Heart right ventricle (tissue), 16 donors: ENCODE measurements around the gene GAA. TPM values are rescaled to one million over a fixed set of nuclear protein-coding genes. Genes with fewer than 3 reads are reported as not detected.

ENCODE experiments used
- ATAC-seq, 8 donors: fragments of 200-7000 bp; cut with Tn5 transposase; one replicate each; pipeline ENCODE4 v1.9.1; 2020; ENCODE audit warnings: mild to moderate bottlenecking in 8 of 8, moderate library complexity in 8 of 8, moderate number of reproducible peaks in 1 of 8
- DNase-seq, 2 donors: peaks; one replicate each; pipeline ENCODE4 v3.0.0-alpha.2; 2020
- H3K27ac ChIP-seq, 10 donors: fragments of 200-600 bp; sonication (generic) in 2 of 10; one replicate each; pipeline versions ENCODE4 v1.5.0 to v1.8.0; 2020 to 2022; ENCODE audit warnings: mild to moderate bottlenecking in 3 of 10
- H3K27me3 ChIP-seq, 7 donors: fragments of 200-600 bp; one replicate each; pipeline ENCODE4 v1.8.0; 2021 to 2022; ENCODE audit warnings: mild to moderate bottlenecking in 2 of 7
- H3K36me3 ChIP-seq, 9 donors: fragments of 200-600 bp; sonication (generic) in 1 of 9; one replicate each; pipeline versions ENCODE4 v1.5.0 to v1.8.0; 2020 to 2022; ENCODE audit warnings: mild to moderate bottlenecking in 2 of 9
- H3K4me1 ChIP-seq, 9 donors: fragments of 200-600 bp; sonication (generic) in 1 of 9; one replicate each; pipeline versions ENCODE4 v1.5.0 to v1.8.0; 2020 to 2022; ENCODE audit warnings: mild to moderate bottlenecking in 4 of 9
- H3K4me3 ChIP-seq, 10 donors: fragments of 200-600 bp; sonication (generic) in 2 of 10; one replicate each; pipeline versions ENCODE4 v1.5.0 to v1.8.0; 2020 to 2022; ENCODE audit warnings: mild to moderate bottlenecking in 7 of 10, moderate library complexity in 2 of 10
- H3K9me3 ChIP-seq, 11 donors: fragments of 200-600 bp in 10 of 11; sonication (generic) in 2 of 11; one replicate each; pipeline versions ENCODE4 v1.5.0 to v1.8.0; 2013 to 2022; ENCODE audit warnings: mild to moderate bottlenecking in 2 of 11, control low read depth in 1 of 11, moderate library complexity in 1 of 11
- WGBS, 2 donors: extraction: QIAGEN DNeasy Blood & Tissue Kit; methylation state at CpG; one replicate each; pipeline ENCODE4 v1.1.7; 2013; ENCODE audit warnings: inconsistent platforms in 1 of 2; 5-methylcytosine and 5-hydroxymethylcytosine counted together
- intact Hi-C, 10 donors: fragments of 100-400 bp; cut with DNase I; formaldehyde crosslinking; loops; one replicate each; pipeline versions ENCODE4 v1.11.1 to v1.14.2; 2022
- long read RNA-seq, 3 donors: library from polyadenylated mRNA; unstranded; transcript quantifications; one replicate each; pipeline ENCODE4 v2.0.0, GENCODE V29; 2020 to 2021
- polyA plus RNA-seq, 2 donors: library from polyadenylated mRNA; stranded (reverse); fragments of 200-250 nt; gene quantifications; one replicate each; pipeline ENCODE4 v1.2.3, GENCODE V29; 2013
- total RNA-seq, 10 donors: library from RNA; stranded (reverse); fragmentation: NEBNext Ultra II Directional in 3 of 10; extraction: Animal tissue kit (Norgen Biotek cat#: 25700) in 3 of 10; gene quantifications; one replicate each; pipeline versions ENCODE4 v1.2.1 to v1.2.4, GENCODE V29; 2021 to 2023
- TF ChIP-seq, protein P1 (sequence below), 9 donors: fragments of 200-600 bp; sonication (generic) in 2 of 9; IDR thresholded peaks; one replicate each; pipeline versions ENCODE4 v1.5.0 to v1.8.0; 2021 to 2022; ENCODE audit warnings: antibody characterized with exemption in 9 of 9, mild to moderate bottlenecking in 5 of 9, moderate library complexity in 1 of 9
- donor health status: Arrhythmogenic right ventricular cardiomyopathy.
- donor health status: ischemic (EF 13 %, LVEDD 7.1; RV severe dilation, severe dysfunction).
- donor health status: healthy with polysubstance abuse.
- donor health status: DM: no; HTN: yes; CAD: no.
- donor health status: DM: no; HTN: no; CAD: no.
- donor health status: ischemic (EF 25% LVEDD 6.9; RV normal size, moderate dysfunction).
- donor health status: ischemic (EF 25% LVEDD 5.7; RV mildly dilated, moderate dysfunction).
- donor health status: healthy.
- donor health status: DM: yes; HTN: yes; CAD: no.
- donor health status: Ischemic cardiomyopathy.
- donor health status: ischemic (EF 35%, LVEDD 5.7; RV mildly dilated, moderate dysfunction).
- donor health status: nonischemic (EF 11% LVEDD 7.7; RV severe dilation, severe dysfunction).
- donor health status: DM: yes; HTN: yes; CAD: no.
- donor health status: PGD.
- donor health status: ischemic (EF 29% LVEDD 5.4; RV normal size, mild dysfunction).
- donor health status: nonischemic (EF 23%, LVEDD 6.1; RV moderate dilation, normal function).

GAA gene
- 10 to 100 TPM; 29.6 to 67.7 (median 52.1) TPM for total RNA-seq
- 10 to 100 TPM; 26.4 to 41.0 TPM for polyA plus RNA-seq
- long read RNA-seq, donor 1, transcript GAA-207 (5 exons, 756 nt), result minor isoform, 8 of 173 reads
- long read RNA-seq, donor 1, transcript GAA-202 (21 exons, 3,549 nt), result major isoform, 28 of 173 reads
- long read RNA-seq, donor 1, partial matches to known transcripts, result 86 of 173 reads
- long read RNA-seq, donor 1, other reads (novel, unspliced or antisense), result 49 of 173 reads
- long read RNA-seq, donor 2, transcript GAA-202 (21 exons, 3,549 nt), result major isoform, 28 of 228 reads
- long read RNA-seq, donor 2, transcript GAA-207 (5 exons, 756 nt), result minor isoform, 5 of 228 reads
- long read RNA-seq, donor 2, transcript GAA-201 (20 exons, 3,626 nt), result minor isoform, 5 of 228 reads
- long read RNA-seq, donor 2, partial matches to known transcripts, result 140 of 228 reads
- long read RNA-seq, donor 2, other reads (novel, unspliced or antisense), result 50 of 228 reads
- long read RNA-seq, donor 3, transcript GAA-202 (21 exons, 3,549 nt), result major isoform, 37 of 404 reads
- long read RNA-seq, donor 3, transcript GAA-201 (20 exons, 3,626 nt), result minor isoform, 6 of 404 reads
- long read RNA-seq, donor 3, partial matches to known transcripts, result 306 of 404 reads
- long read RNA-seq, donor 3, other reads (novel, unspliced or antisense), result 53 of 404 reads

DNA sequence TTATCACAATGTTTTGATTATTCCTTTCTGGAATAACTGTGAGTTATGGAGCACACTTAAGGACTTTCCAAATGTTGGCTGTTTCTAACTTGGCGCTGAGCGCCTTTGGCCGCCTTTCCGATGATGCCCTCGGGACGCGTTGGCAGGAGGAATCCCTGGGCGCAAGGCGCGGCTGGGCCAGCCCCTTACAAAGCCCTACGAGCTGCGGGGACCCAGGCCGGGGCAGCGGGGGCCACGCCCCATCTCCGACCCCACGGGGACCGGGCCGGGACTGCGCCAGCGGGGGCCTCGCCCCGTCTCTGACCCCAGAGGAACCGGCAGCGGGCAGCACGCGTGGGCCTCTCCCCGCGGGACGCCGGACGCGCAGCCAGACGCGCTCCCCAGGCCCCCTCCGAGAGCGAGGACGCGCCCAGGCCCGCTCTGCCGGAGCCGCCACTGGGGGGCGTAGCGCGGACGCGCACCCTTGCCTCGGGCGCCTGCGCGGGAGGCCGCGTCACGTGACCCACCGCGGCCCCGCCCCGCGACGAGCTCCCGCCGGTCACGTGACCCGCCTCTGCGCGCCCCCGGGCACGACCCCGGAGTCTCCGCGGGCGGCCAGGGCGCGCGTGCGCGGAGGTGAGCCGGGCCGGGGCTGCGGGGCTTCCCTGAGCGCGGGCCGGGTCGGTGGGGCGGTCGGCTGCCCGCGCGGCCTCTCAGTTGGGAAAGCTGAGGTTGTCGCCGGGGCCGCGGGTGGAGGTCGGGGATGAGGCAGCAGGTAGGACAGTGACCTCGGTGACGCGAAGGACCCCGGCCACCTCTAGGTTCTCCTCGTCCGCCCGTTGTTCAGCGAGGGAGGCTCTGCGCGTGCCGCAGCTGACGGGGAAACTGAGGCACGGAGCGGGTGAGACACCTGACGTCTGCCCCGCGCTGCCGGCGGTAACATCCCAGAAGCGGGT lies at the start of gene GAA:
GAA (plus strand) TSS at position 571 of the 935 bp plus-strand sequence. CDS start 3,006 bp downstream, outside the sequence.
- intact Hi-C loops, result loop anchor here in 3 of 10 donors (1.0 to 5.0 kb wide), 6 partner anchors 46 to 158 kb away; partner anchors contain the start of genes EIF4A3 (in 3 of the 3) and CCDC40 (in 1 of the 3)
- Histone ChIP-seq H3K27ac (peak within 1 kb of the TSS; percentile 75 to 97 (median 93)), H3K9me3 (no peaks in the 10 kb centered on the region), H3K4me1 (peaks cover 0 to 23% (median 14%) of the 10 kb centered on the region in 9 donors), H3K27me3 (no peaks in the 10 kb centered on the region), H3K4me3 (peak within 1 kb of the TSS; percentile 75 to 97 (median 92)), H3K36me3 (no peaks in the 10 kb centered on the region)
- ATAC-seq (peak; percentile 80 to 94 (median 91)), DNase-seq (peak; percentile 81 to 91)
- 0 to 1% methylated on average over 93 to 114 of the region's 114 CpGs for WGBS, 2 donors
- TF ChIP-seq, protein P1, sequence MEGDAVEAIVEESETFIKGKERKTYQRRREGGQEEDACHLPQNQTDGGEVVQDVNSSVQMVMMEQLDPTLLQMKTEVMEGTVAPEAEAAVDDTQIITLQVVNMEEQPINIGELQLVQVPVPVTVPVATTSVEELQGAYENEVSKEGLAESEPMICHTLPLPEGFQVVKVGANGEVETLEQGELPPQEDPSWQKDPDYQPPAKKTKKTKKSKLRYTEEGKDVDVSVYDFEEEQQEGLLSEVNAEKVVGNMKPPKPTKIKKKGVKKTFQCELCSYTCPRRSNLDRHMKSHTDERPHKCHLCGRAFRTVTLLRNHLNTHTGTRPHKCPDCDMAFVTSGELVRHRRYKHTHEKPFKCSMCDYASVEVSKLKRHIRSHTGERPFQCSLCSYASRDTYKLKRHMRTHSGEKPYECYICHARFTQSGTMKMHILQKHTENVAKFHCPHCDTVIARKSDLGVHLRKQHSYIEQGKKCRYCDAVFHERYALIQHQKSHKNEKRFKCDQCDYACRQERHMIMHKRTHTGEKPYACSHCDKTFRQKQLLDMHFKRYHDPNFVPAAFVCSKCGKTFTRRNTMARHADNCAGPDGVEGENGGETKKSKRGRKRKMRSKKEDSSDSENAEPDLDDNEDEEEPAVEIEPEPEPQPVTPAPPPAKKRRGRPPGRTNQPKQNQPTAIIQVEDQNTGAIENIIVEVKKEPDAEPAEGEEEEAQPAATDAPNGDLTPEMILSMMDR (IDR thresholded peaks at IDR 0.05), result peak; percentile 72 to 97 (median 86)

DNA sequence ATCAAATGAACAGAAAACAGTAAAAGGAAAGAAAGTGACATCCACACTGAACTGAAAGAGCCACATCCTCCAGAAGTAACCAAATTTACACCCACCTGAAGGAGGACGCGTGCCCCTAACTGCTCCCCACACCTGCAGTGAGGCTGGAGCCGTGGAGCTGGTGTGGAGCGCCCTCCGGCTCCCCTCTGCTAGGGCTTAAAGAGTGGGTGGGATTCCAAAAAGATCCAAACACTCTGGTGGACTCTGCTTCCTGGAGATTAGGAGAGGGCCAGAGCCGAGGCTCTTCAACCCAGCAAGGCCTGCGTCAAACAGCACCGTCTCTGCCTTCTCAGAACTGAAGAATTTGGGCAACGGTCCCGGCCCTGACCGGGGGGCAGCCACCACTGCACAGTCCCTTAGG lies 49.7 kb upstream of the GAA start:
- H3K36me3 ChIP-seq, result peaks cover 0 to 30% (median 4%) of the 10 kb centered on the region in 9 donors
- intact Hi-C loops, result loop anchor here in 1 of 10 donors (5.0 kb wide), 1 partner anchor 1841 kb away; the partner anchor contains the start of genes ALYREF and ANAPC11
- no peaks in the 10 kb centered on the region for H3K27me3 ChIP-seq
- ATAC-seq, result no peak
- no peaks in the 10 kb centered on the region for H3K9me3 ChIP-seq
- H3K4me1 ChIP-seq, result peaks cover 0 to 16% (median 0%) of the 10 kb centered on the region in 9 donors
- TF ChIP-seq, protein P1 (IDR thresholded peaks at IDR 0.05), result no peak
- no peak overlapping the region for H3K27ac ChIP-seq
- DNase-seq, result no peak
- H3K4me3 ChIP-seq, result no peak overlapping the region
- WGBS, 2 donors, result 93 to 97% methylated on average over 11 of the region's 11 CpGs

DNA sequence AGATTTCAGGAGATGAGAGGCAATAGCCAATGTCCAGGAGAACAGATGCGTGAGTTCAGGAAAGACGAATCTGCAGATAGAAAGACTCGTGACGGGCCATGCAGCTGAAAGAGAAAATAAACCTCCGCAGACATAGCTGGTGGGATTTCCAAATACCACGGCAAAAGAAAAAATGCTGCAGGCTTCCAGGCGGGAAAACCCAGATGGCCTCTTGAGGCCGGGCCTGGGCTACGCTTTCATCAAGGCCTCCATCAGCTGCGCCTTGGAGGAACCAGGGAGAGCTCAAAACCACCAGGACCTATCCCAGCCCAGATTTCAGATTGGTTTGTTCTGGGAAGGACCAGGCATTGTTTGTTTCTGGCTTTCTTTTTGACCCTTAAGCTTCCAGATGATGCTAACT lies 48.3 kb upstream of the GAA start:
- no peak for ATAC-seq
- no peaks in the 10 kb centered on the region for H3K9me3 ChIP-seq
- no peak overlapping the region for H3K27ac ChIP-seq
- H3K27me3 ChIP-seq, result no peaks in the 10 kb centered on the region
- DNase-seq, result no peak
- 93 to 94% methylated on average over 10 of the region's 10 CpGs for WGBS, 2 donors
- H3K36me3 ChIP-seq, result peaks cover 0 to 26% (median 4%) of the 10 kb centered on the region in 9 donors
- H3K4me3 ChIP-seq, result no peak overlapping the region
- intact Hi-C loops, result loop anchor here in 1 of 10 donors (5.0 kb wide), 1 partner anchor 1839 kb away; the partner anchor contains the start of genes ALYREF and ANAPC11
- TF ChIP-seq, protein P1 (IDR thresholded peaks at IDR 0.05), result no peak
- peaks cover 0 to 16% (median 0%) of the 10 kb centered on the region in 9 donors for H3K4me1 ChIP-seq
